Lower leg skin (tissue), 3 donors: ENCODE results near the gene RASL10B.

ENCODE experiments used
- CTCF ChIP-seq, 3 donors: fragments of 450-650 bp; IDR thresholded peaks; one replicate each; pipeline ENCODE4 v1.5.1; 2016; ENCODE audit warnings: antibody characterized with exemption in 3 of 3, mild to moderate bottlenecking in 3 of 3, moderate library complexity in 2 of 3
- POLR2A ChIP-seq, 2 donors: fragments of 450-650 bp; IDR thresholded peaks; one replicate each; pipeline ENCODE4 v1.6.1; 2016 to 2017; ENCODE audit warnings: antibody characterized with exemption in 2 of 2, mild to moderate bottlenecking in 1 of 2, moderate library complexity in 1 of 2

- TF ChIP-seq CTCF (IDR thresholded peaks at IDR 0.05) (no peak), POLR2A (IDR thresholded peaks at IDR 0.05) (no peak)
These were observed 13.4 kb downstream of the RASL10B start for GRCh38 chr17:35744830-35745229.
